GM18867 (cell line): ENCODE measurements around the gene ARHGAP6.

Experiments used
- ATAC-seq: cut with Tn5 transposase; IDR thresholded peaks from one replicate; pipeline ENCODE4 v1.9.1; 2021; ENCODE audit warnings: mild to moderate bottlenecking, moderate library complexity; ENCODE audit not compliant: unreplicated experiment

The ARHGAP6 gene

GRCh38 chrX:11401966-11402365, 263.8 kb downstream of the ARHGAP6 start:
- no peak for ATAC-seq

- ATAC-seq = no peak
Measured at GRCh38 chrX:11399489-11400094, 266.1 kb downstream of the ARHGAP6 start.

GRCh38 chrX:11398785-11399184, 266.9 kb downstream of the ARHGAP6 start:
- ATAC-seq = no peak

- no peak for ATAC-seq
Measured at GRCh38 chrX:11398139-11398538, 267.6 kb downstream of the ARHGAP6 start.

GRCh38 chrX:11397680-11398079, 268.0 kb downstream of the ARHGAP6 start:
- peak; percentile 93 for ATAC-seq

- no peak for ATAC-seq
Measured at GRCh38 chrX:11395859-11396258, 269.9 kb downstream of the ARHGAP6 start.

GRCh38 chrX:11393949-11394654, 271.6 kb downstream of the ARHGAP6 start:
- ATAC-seq = no peak

GRCh38 chrX:11386812-11387211, 278.9 kb downstream of the ARHGAP6 start:
- ATAC-seq = no peak

- no peak for ATAC-seq
Measured at GRCh38 chrX:11386001-11386523, 279.7 kb downstream of the ARHGAP6 start.

GRCh38 chrX:11382930-11383329, 282.8 kb downstream of the ARHGAP6 start:
- no peak for ATAC-seq

GRCh38 chrX:11381464-11381863, 284.3 kb downstream of the ARHGAP6 start:
- peak; percentile 96 for ATAC-seq

GRCh38 chrX:11380187-11380844, 285.4 kb downstream of the ARHGAP6 start:
- ATAC-seq = no peak

- ATAC-seq = no peak
Measured at GRCh38 chrX:11376163-11376562, 289.6 kb downstream of the ARHGAP6 start.

- no peak for ATAC-seq
Measured at GRCh38 chrX:11375614-11376119, 290.1 kb downstream of the ARHGAP6 start.

GRCh38 chrX:11374570-11374969, 291.1 kb downstream of the ARHGAP6 start:
- no peak for ATAC-seq

GRCh38 chrX:11371106-11371505, 294.6 kb downstream of the ARHGAP6 start:
- ATAC-seq = no peak

- ATAC-seq = no peak
Measured at GRCh38 chrX:11367609-11368430, 297.9 kb downstream of the ARHGAP6 start.

GRCh38 chrX:11366998-11367595, 298.6 kb downstream of the ARHGAP6 start:
- no peak for ATAC-seq

GRCh38 chrX:11365426-11365825, 300.3 kb downstream of the ARHGAP6 start:
- ATAC-seq = no peak

GRCh38 chrX:11364835-11365234, 300.9 kb downstream of the ARHGAP6 start:
- no peak for ATAC-seq
